ENCODE measurements around the gene OR6C74. TPM values are rescaled to one million over a fixed set of nuclear protein-coding genes. Genes with fewer than 3 reads are reported as not detected.

The OR6C74 gene
- total RNA-seq (not detected), polyA plus RNA-seq (not detected), total RNA-seq (not detected)

DNA sequence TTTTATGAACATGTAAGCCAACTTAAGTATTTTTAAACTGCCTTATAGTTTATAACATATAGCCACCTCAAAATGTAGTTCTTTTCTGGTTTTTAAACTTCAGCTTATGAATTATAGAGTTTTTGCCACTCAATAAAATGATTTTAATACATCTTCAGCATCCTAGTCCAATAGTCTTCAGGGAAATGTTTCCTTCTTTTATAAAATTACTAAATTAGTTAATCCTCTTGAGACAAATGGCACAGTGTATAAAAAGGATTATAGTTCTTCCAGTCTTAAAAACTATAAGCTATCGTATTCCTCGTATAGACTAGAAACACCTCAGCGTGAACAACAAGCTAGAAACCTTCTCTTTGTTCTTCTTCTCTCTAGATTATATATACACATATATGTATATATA lies at the start of gene OR6C74:
OR6C74 (plus strand) TSS at position 301 of the 400 bp plus-strand sequence. CDS start 2,679 bp downstream, outside the sequence.
- POLR2A ChIA-PET: no interaction called here
- CTCF ChIA-PET: interaction anchor here (0.5 to 0.6 kb wide), 2 partner anchors 55 to 1053 kb away, joined by 3 read pairs; no protein-coding TSS in a partner anchor
- Mint-ChIP-seq H3K9me3 (peaks cover 0 to 1% (median 0%) of the 10 kb centered on the region in 11 donors), H3K27me3 (peaks cover 18 to 33% (median 29%) of the 10 kb centered on the region in 5 donors), H3K27ac (no peak within 1 kb of the TSS), H3K4me3 (no peak within 1 kb of the TSS), H3K4me1 (no peaks in the 10 kb centered on the region), H3K36me3 (no peaks in the 10 kb centered on the region)
- H3K4me3 ChIP-seq (ENCODE audit: low read length): no peak within 1 kb of the TSS
- H3K36me3 ChIP-seq (ENCODE audit: control insufficient read depth in 2 of 3, insufficient read depth in 3 of 3, low read length in 3 of 3): no peaks in the 10 kb centered on the region
- no peaks in the 10 kb centered on the region for H3K9me3 ChIP-seq (ENCODE audit: control insufficient read depth in 2 of 3, low read length in 3 of 3)
- H3K27me3 ChIP-seq (ENCODE audit: control insufficient read depth in 2 of 2, insufficient read depth in 2 of 2, low read length in 2 of 2): peaks cover 0 to 3% of the 10 kb centered on the region in 2 donors
- DNase-seq: no peak
- no peaks in the 10 kb centered on the region for H3K4me1 ChIP-seq (ENCODE audit: control insufficient read depth in 2 of 2, insufficient read depth in 2 of 2, low read length in 2 of 2)
- no peak within 1 kb of the TSS for H3K27ac ChIP-seq (ENCODE audit: low read depth, low read length)
- intact Hi-C loops (cut with micrococcal nuclease): no loop called here
- ATAC-seq: no peak

DNA sequence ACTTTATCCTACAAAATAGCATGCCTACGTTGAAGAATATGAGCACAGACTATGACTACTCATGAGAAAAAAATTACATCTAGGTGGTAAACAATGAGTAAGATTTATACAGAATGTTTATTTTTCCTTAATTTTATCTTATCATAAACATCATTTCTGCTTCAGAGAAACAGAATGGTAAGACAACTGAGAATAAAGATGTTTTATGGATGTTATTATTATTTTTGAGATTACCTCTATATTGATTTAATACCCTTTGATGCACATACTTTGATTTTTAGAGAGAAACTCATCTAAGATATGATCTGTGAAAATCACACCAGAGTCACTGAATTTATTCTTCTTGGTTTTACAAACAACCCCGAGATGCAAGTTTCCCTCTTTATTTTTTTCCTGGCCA lies 23.7 kb upstream of the OR6C74 start, which contains the start of gene OR10A7:
OR10A7 (plus strand) TSS at position 301 of the 400 bp plus-strand sequence; CDS start at position 301, 0 bp downstream.
- ATAC-seq (no peak), DNase-seq (no peak)
- peaks cover 4 to 33% (median 19%) of the 10 kb centered on the region in 5 donors for H3K27me3 Mint-ChIP-seq
- CTCF ChIA-PET: no interaction called here
- peaks cover 0 to 5% (median 0%) of the 10 kb centered on the region in 11 donors for H3K9me3 Mint-ChIP-seq
- H3K9me3 ChIP-seq (ENCODE audit: control insufficient read depth in 2 of 3, low read length in 3 of 3): no peaks in the 10 kb centered on the region
- intact Hi-C loops (cut with micrococcal nuclease): no loop called here
- H3K27ac ChIP-seq (ENCODE audit: low read depth, low read length): no peak within 1 kb of the TSS
- H3K36me3 ChIP-seq (ENCODE audit: control insufficient read depth in 2 of 3, insufficient read depth in 3 of 3, low read length in 3 of 3): no peaks in the 10 kb centered on the region
- POLR2A ChIA-PET: no interaction called here
- no peak within 1 kb of the TSS for H3K27ac Mint-ChIP-seq
- no peak within 1 kb of the TSS for H3K4me3 Mint-ChIP-seq
- no peaks in the 10 kb centered on the region for H3K27me3 ChIP-seq (ENCODE audit: control insufficient read depth in 2 of 2, insufficient read depth in 2 of 2, low read length in 2 of 2)
- H3K36me3 Mint-ChIP-seq: peaks cover 0 to 4% (median 0%) of the 10 kb centered on the region in 5 donors
- H3K4me1 Mint-ChIP-seq: no peaks in the 10 kb centered on the region
- H3K4me1 ChIP-seq (ENCODE audit: control insufficient read depth in 2 of 2, insufficient read depth in 2 of 2, low read length in 2 of 2): no peaks in the 10 kb centered on the region
- no peak within 1 kb of the TSS for H3K4me3 ChIP-seq (ENCODE audit: low read length)

DNA sequence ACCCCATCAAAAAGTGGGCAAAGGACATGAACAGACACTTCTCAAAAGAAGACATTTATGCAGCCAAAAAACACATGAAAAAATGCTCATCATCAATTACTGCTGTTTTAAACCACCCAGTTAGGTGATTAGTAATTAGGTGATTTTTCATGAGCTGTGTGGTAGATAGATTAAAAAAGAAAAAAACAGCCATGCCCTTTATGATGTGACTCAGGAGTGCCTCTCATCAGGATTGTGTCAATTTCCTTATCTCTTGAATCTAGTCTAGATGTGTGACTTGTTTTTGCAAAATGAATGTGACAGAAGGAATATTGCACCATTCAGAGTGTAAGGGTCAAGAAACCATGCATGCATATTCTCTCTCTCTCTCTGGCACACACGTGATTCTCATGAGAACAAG lies 17.9 kb upstream of the OR6C74 start:
- H3K9me3 Mint-ChIP-seq: peaks cover 0 to 5% (median 0%) of the 10 kb centered on the region in 11 donors
- H3K9me3 ChIP-seq (ENCODE audit: control insufficient read depth in 2 of 3, low read length in 3 of 3): no peaks in the 10 kb centered on the region
- H3K27ac ChIP-seq (ENCODE audit: low read depth, low read length): no peak overlapping the region
- no peak overlapping the region for H3K4me3 Mint-ChIP-seq
- H3K36me3 Mint-ChIP-seq: peaks cover 0 to 4% (median 0%) of the 10 kb centered on the region in 5 donors
- peaks cover 11 to 46% (median 38%) of the 10 kb centered on the region in 5 donors for H3K27me3 Mint-ChIP-seq
- DNase-seq: no peak
- no peaks in the 10 kb centered on the region for H3K36me3 ChIP-seq (ENCODE audit: control insufficient read depth in 2 of 3, insufficient read depth in 3 of 3, low read length in 3 of 3)
- ChIA-PET POLR2A (no interaction called here), CTCF (no interaction called here)
- H3K4me1 ChIP-seq (ENCODE audit: control insufficient read depth in 2 of 2, insufficient read depth in 2 of 2, low read length in 2 of 2): no peaks in the 10 kb centered on the region
- H3K27ac Mint-ChIP-seq: no peak overlapping the region
- intact Hi-C loops (cut with micrococcal nuclease): no loop called here
- no peak overlapping the region for H3K4me3 ChIP-seq (ENCODE audit: low read length)
- no peaks in the 10 kb centered on the region for H3K4me1 Mint-ChIP-seq
- no peaks in the 10 kb centered on the region for H3K27me3 ChIP-seq (ENCODE audit: control insufficient read depth in 2 of 2, insufficient read depth in 2 of 2, low read length in 2 of 2)
- ATAC-seq: no peak

DNA sequence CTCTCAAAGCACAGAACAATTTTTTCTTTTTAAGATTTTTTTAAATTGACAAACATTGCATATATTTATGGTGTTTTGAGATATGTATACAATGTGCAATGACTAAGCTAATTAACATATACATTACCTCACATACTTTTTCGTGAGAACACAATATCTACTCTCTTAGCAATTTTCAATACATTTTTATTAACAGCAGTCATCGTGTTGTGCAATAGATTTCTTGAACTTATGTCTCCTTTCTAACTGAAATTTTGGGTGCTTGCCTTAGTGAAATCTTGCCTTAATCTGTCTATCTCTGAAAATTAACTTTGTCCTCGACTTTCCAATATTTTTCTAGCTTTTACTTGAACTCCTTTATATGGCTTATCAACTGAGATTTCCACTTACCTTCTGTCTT lies 16.8 kb upstream of the OR6C74 start:
- CTCF ChIA-PET: no interaction called here

DNA sequence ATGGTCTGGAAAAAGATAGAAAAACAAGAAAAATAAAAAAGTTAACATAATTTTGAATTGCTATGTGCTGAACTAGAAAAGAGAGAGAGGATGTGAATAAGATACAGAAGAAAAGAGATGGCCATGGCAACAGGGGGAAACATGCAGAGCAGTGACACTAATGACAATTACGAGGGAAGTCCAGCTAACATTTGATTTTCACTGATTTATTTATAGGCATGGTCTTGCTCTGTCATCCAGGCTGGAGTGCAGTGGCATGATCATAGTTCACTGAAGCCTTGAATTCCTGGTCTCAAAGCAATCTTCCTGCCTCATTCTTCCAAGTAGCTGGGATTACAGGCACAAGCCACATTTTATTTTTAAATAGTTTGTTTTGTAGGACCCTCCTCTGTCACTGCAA lies 1.8 kb downstream of the OR6C74 start:
- no peaks in the 10 kb centered on the region for H3K4me1 Mint-ChIP-seq
- H3K27me3 ChIP-seq (ENCODE audit: control insufficient read depth in 2 of 2, insufficient read depth in 2 of 2, low read length in 2 of 2): peaks cover 0 to 3% of the 10 kb centered on the region in 2 donors
- no peak overlapping the region for H3K27ac ChIP-seq (ENCODE audit: low read depth, low read length)
- ChIA-PET POLR2A (no interaction called here), CTCF (no interaction called here)
- H3K4me3 ChIP-seq (ENCODE audit: low read length): no peak overlapping the region
- H3K27me3 Mint-ChIP-seq: peaks cover 18 to 34% (median 33%) of the 10 kb centered on the region in 5 donors
- no peaks in the 10 kb centered on the region for H3K36me3 ChIP-seq (ENCODE audit: control insufficient read depth in 2 of 3, insufficient read depth in 3 of 3, low read length in 3 of 3)
- no peak for ATAC-seq
- H3K4me1 ChIP-seq (ENCODE audit: control insufficient read depth in 2 of 2, insufficient read depth in 2 of 2, low read length in 2 of 2): no peaks in the 10 kb centered on the region
- DNase-seq: no peak
- no peaks in the 10 kb centered on the region for H3K9me3 Mint-ChIP-seq
- no peaks in the 10 kb centered on the region for H3K9me3 ChIP-seq (ENCODE audit: control insufficient read depth in 2 of 3, low read length in 3 of 3)
- H3K4me3 Mint-ChIP-seq: no peak overlapping the region
- intact Hi-C loops (cut with micrococcal nuclease): no loop called here
- H3K36me3 Mint-ChIP-seq: peaks cover 0 to 3% (median 0%) of the 10 kb centered on the region in 5 donors
- H3K27ac Mint-ChIP-seq: no peak overlapping the region

More for the DNA sequence above, 16.8 kb upstream of the OR6C74 start:
- H3K4me3 Mint-ChIP-seq: no peak overlapping the region
- H3K9me3 ChIP-seq (ENCODE audit: control insufficient read depth in 2 of 3, low read length in 3 of 3): no peaks in the 10 kb centered on the region
- no peak overlapping the region for H3K27ac ChIP-seq (ENCODE audit: low read depth, low read length)
- POLR2A ChIA-PET: no interaction called here
- DNase-seq (no peak), ATAC-seq (no peak)
- no peak overlapping the region for H3K27ac Mint-ChIP-seq
- H3K36me3 Mint-ChIP-seq: peaks cover 0 to 4% (median 0%) of the 10 kb centered on the region in 5 donors
- no peaks in the 10 kb centered on the region for H3K4me1 ChIP-seq (ENCODE audit: control insufficient read depth in 2 of 2, insufficient read depth in 2 of 2, low read length in 2 of 2)
- H3K9me3 Mint-ChIP-seq: peaks cover 0 to 5% (median 0%) of the 10 kb centered on the region in 11 donors
- no peaks in the 10 kb centered on the region for H3K4me1 Mint-ChIP-seq
- peaks cover 14 to 42% (median 35%) of the 10 kb centered on the region in 5 donors for H3K27me3 Mint-ChIP-seq
- intact Hi-C loops (cut with micrococcal nuclease): no loop called here
- no peak overlapping the region for H3K4me3 ChIP-seq (ENCODE audit: low read length)
- H3K27me3 ChIP-seq (ENCODE audit: control insufficient read depth in 2 of 2, insufficient read depth in 2 of 2, low read length in 2 of 2): no peaks in the 10 kb centered on the region
- H3K36me3 ChIP-seq (ENCODE audit: control insufficient read depth in 2 of 3, insufficient read depth in 3 of 3, low read length in 3 of 3): no peaks in the 10 kb centered on the region

DNA sequence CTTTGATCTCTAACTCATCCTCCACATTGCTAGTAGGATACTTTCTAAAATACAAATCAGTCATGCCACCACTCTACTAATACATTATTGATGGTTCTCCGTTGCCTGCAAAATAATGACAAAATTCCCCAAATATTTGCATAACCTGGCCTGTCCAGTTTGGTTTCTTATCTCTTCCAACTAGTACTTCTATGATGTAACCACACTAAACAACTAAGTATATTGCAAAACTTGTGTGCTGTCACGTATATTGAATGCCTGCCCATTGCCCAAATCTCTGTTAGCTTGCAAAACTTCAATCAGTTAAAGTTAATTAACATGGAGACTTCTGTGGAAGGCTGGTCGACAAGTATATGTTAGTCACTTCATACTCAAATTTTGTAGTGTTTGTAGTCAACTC lies 6.5 kb downstream of the OR6C74 start:
- Histone ChIP-seq H3K36me3 (ENCODE audit: control insufficient read depth in 2 of 3, insufficient read depth in 3 of 3, low read length in 3 of 3) (no peaks in the 10 kb centered on the region), H3K27ac (ENCODE audit: low read depth, low read length) (no peak overlapping the region), H3K4me3 (ENCODE audit: low read length) (no peak overlapping the region), H3K9me3 (ENCODE audit: control insufficient read depth in 2 of 3, low read length in 3 of 3) (no peaks in the 10 kb centered on the region), H3K4me1 (ENCODE audit: control insufficient read depth in 2 of 2, insufficient read depth in 2 of 2, low read length in 2 of 2) (no peaks in the 10 kb centered on the region), H3K27me3 (ENCODE audit: control insufficient read depth in 2 of 2, insufficient read depth in 2 of 2, low read length in 2 of 2) (peaks cover 0 to 5% of the 10 kb centered on the region in 2 donors)
- peaks cover 0 to 3% (median 0%) of the 10 kb centered on the region in 5 donors for H3K36me3 Mint-ChIP-seq
- no peak overlapping the region for H3K4me3 Mint-ChIP-seq
- no peaks in the 10 kb centered on the region for H3K9me3 Mint-ChIP-seq
- H3K4me1 Mint-ChIP-seq: no peaks in the 10 kb centered on the region
- peaks cover 23 to 33% (median 27%) of the 10 kb centered on the region in 5 donors for H3K27me3 Mint-ChIP-seq
- H3K27ac Mint-ChIP-seq: no peak overlapping the region
- ChIA-PET CTCF (no interaction called here), POLR2A (no interaction called here)
- intact Hi-C loops (cut with micrococcal nuclease): no loop called here
- ATAC-seq (no peak), DNase-seq (no peak)

DNA sequence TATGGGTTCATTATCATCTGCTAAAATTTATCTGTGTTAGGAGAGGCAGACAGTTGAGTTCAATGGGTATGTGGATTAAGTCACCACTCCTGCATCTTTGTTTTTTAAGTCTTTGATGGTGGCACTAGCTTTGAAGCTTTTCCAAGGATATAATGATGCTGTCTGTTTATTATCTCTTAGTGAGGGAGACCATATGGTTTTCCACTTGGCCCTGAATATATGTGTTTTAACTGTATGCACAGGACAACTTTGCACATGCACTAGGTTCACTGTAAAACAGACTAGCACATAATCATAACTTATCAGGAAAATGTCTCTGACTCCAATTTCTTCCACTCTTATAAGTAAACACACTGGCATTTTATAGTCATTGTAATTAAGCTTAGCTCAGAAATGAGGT lies 8.9 kb downstream of the OR6C74 start:
- Histone ChIP-seq H3K27me3 (ENCODE audit: control insufficient read depth in 2 of 2, insufficient read depth in 2 of 2, low read length in 2 of 2) (peaks cover 0 to 5% of the 10 kb centered on the region in 2 donors), H3K9me3 (ENCODE audit: control insufficient read depth in 2 of 3, low read length in 3 of 3) (no peaks in the 10 kb centered on the region), H3K4me3 (ENCODE audit: low read length) (no peak overlapping the region), H3K4me1 (ENCODE audit: control insufficient read depth in 2 of 2, insufficient read depth in 2 of 2, low read length in 2 of 2) (no peaks in the 10 kb centered on the region), H3K27ac (ENCODE audit: low read depth, low read length) (no peak overlapping the region), H3K36me3 (ENCODE audit: control insufficient read depth in 2 of 3, insufficient read depth in 3 of 3, low read length in 3 of 3) (no peaks in the 10 kb centered on the region)
- Mint-ChIP-seq H3K27me3 (peaks cover 11 to 26% (median 15%) of the 10 kb centered on the region in 5 donors), H3K4me1 (no peaks in the 10 kb centered on the region), H3K4me3 (no peak overlapping the region), H3K27ac (no peak overlapping the region), H3K36me3 (peaks cover 0 to 3% (median 0%) of the 10 kb centered on the region in 5 donors), H3K9me3 (no peaks in the 10 kb centered on the region)
- CTCF ChIA-PET: no interaction called here
- POLR2A ChIA-PET: no interaction called here
- intact Hi-C loops (cut with micrococcal nuclease): no loop called here
- DNase-seq: no peak
- no peak for ATAC-seq
